MM.1S (cell line): ENCODE data around the gene CDH4.

Experiments used
- DNase-seq: peaks from one replicate; pipeline ENCODE4 v3.0.0-alpha.2; 2015
- H2AFZ ChIP-seq: fragments of 300-600 bp; sonication (generic); 2 replicates; pipeline ENCODE4 v1.6.0; 2016; ENCODE audit warnings: antibody characterized with exemption, low read length
- H3F3A ChIP-seq: fragments of 300-600 bp; sonication (generic); 2 replicates; pipeline ENCODE4 v1.6.1; 2016; ENCODE audit warnings: mild to moderate bottlenecking, antibody characterized with exemption, low read length, moderate library complexity, mixed read lengths; ENCODE audit not compliant: insufficient read depth
- H3K27ac ChIP-seq: fragments of 300-600 bp; sonication (generic); 2 replicates; pipeline ENCODE4 v1.5.1; 2016; ENCODE audit warnings: mild to moderate bottlenecking, low read length
- H3K27me3 ChIP-seq: fragments of 300-600 bp; sonication (generic); replicated peaks from 2 replicates; pipeline ENCODE4 v1.6.0; 2016; ENCODE audit warnings: low read length; ENCODE audit not compliant: insufficient read depth
- H3K36me3 ChIP-seq: fragments of 300-600 bp; sonication (generic); replicated peaks from 2 replicates; pipeline ENCODE4 v1.6.1; 2016; ENCODE audit warnings: mild to moderate bottlenecking, low read length, mixed read lengths; ENCODE audit not compliant: insufficient read depth
- H3K4me1 ChIP-seq: fragments of 300-600 bp; sonication (generic); 2 replicates; pipeline ENCODE4 v1.6.1; 2016; ENCODE audit warnings: low read length, mixed read lengths
- H3K4me2 ChIP-seq: fragments of 300-600 bp; sonication (generic); 2 replicates; pipeline ENCODE4 v1.6.0; 2016; ENCODE audit warnings: low read depth, low read length
- H3K4me3 ChIP-seq: fragments of 300-600 bp; sonication (generic); 2 replicates; pipeline ENCODE4 v1.5.1; 2016; ENCODE audit warnings: low read length, mixed read lengths
- H3K79me2 ChIP-seq: fragments of 300-600 bp; sonication (generic); 2 replicates; pipeline ENCODE4 v1.6.1; 2016; ENCODE audit warnings: mixed run types, low read length, mixed read lengths
- H3K9ac ChIP-seq: fragments of 300-600 bp; sonication (generic); 2 replicates; pipeline ENCODE4 v1.6.1; 2016; ENCODE audit warnings: low read length, mixed read lengths
- H3K9me2 ChIP-seq: fragments of 300-600 bp; sonication (generic); replicated peaks from 2 replicates; pipeline ENCODE4 v1.6.1; 2016; ENCODE audit warnings: mild to moderate bottlenecking, low read length, mixed read lengths; ENCODE audit not compliant: insufficient read depth
- H3K9me3 ChIP-seq: fragments of 300-600 bp; sonication (generic); replicated peaks from 2 replicates; pipeline ENCODE4 v1.6.1; 2016; ENCODE audit warnings: mild to moderate bottlenecking, low read length, mixed read lengths; ENCODE audit not compliant: insufficient read depth
- H4K20me1 ChIP-seq: fragments of 300-600 bp; sonication (generic); 2 replicates; pipeline ENCODE4 v1.6.1; 2016; ENCODE audit warnings: mild to moderate bottlenecking, low read length, moderate library complexity, mixed read lengths; ENCODE audit not compliant: insufficient read depth
- CTCF ChIP-seq: fragments of 300-600 bp; sonication (generic); IDR thresholded peaks from 2 replicates; pipeline ENCODE4 v1.5.1; 2016; ENCODE audit warnings: antibody characterized with exemption, low read length, mixed read lengths
- EZH2 ChIP-seq: fragments of 300-600 bp; sonication (generic); optimal IDR thresholded peaks from 2 replicates; pipeline ENCODE3; 2017; ENCODE audit warnings: low read depth, mild to moderate bottlenecking, antibody characterized with exemption, low read length, mixed read lengths
- EZH2phosphoT487 ChIP-seq: fragments of 300-600 bp; sonication (generic); IDR thresholded peaks from 2 replicates; pipeline ENCODE4 v1.6.1; 2018; ENCODE audit warnings: antibody characterized with exemption, low read length

The CDH4 gene

DNA sequence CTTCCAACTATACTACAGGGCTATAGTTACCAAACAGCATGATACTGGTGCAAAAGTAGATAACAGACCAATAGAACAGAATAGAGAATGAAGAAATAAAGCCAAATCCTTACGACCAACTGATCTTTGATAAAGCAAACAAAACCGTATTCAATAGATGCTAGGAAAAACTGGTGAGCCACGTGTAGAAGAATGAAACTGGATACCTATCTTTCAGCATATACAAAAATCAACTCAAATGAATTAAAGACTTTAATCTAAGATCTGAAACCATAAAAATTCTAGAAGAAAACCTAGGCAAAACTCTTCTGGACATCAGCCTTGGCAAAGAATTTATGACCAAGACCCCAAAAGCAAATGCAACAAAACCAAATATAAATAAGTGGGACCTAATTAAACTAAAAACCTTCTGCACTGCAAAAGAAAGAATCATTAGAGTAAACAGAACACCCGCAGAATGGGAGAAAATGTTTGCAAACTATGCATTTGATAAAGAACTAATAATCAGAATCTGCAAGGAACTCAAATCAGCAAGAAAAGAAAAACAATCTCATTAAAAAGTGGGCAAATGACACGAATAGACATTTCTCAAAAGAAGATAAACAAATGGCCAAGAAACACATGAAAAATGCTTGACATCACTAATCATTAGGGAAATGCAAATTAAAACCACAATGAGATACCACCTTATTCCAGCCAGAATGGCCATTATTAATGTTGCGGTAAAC lies 703.8 kb downstream of the CDH4 start:
- Histone ChIP-seq H3F3A (no peaks in the 10 kb centered on the region), H4K20me1 (no peaks in the 10 kb centered on the region), H3K27ac (no peak overlapping the region), H3K9ac (no peak overlapping the region), H3K36me3 (no peaks in the 10 kb centered on the region), H2AFZ (no peak overlapping the region), H3K9me3 (no peaks in the 10 kb centered on the region), H3K27me3 (peaks cover 84% of the 10 kb centered on the region), H3K4me3 (no peak overlapping the region), H3K4me1 (no peaks in the 10 kb centered on the region), H3K4me2 (no peak overlapping the region), H3K9me2 (no peaks in the 10 kb centered on the region), H3K79me2 (no peaks in the 10 kb centered on the region)
- TF ChIP-seq EZH2phosphoT487 = no peak
- TF ChIP-seq EZH2 = no peak
- TF ChIP-seq CTCF = no peak
- DNase-seq = no peak

- DNase-seq = no peak
- no peaks in the 10 kb centered on the region for H3K79me2 ChIP-seq
- H3K4me3 ChIP-seq = no peak overlapping the region
- H3K4me2 ChIP-seq = no peak overlapping the region
- no peaks in the 10 kb centered on the region for H3K4me1 ChIP-seq
- no peak for TF ChIP-seq CTCF
- peaks cover 93% of the 10 kb centered on the region for H3K27me3 ChIP-seq
- H2AFZ ChIP-seq = no peak overlapping the region
- H3K36me3 ChIP-seq = no peaks in the 10 kb centered on the region
- H3K9me3 ChIP-seq = no peaks in the 10 kb centered on the region
- H3K9ac ChIP-seq = no peak overlapping the region
- H4K20me1 ChIP-seq = no peaks in the 10 kb centered on the region
- no peaks in the 10 kb centered on the region for H3F3A ChIP-seq
- no peak overlapping the region for H3K27ac ChIP-seq
- no peaks in the 10 kb centered on the region for H3K9me2 ChIP-seq
These were observed 704.6 kb downstream of the CDH4 start for GRCh38 chr20:61956396-61957342.

DNA sequence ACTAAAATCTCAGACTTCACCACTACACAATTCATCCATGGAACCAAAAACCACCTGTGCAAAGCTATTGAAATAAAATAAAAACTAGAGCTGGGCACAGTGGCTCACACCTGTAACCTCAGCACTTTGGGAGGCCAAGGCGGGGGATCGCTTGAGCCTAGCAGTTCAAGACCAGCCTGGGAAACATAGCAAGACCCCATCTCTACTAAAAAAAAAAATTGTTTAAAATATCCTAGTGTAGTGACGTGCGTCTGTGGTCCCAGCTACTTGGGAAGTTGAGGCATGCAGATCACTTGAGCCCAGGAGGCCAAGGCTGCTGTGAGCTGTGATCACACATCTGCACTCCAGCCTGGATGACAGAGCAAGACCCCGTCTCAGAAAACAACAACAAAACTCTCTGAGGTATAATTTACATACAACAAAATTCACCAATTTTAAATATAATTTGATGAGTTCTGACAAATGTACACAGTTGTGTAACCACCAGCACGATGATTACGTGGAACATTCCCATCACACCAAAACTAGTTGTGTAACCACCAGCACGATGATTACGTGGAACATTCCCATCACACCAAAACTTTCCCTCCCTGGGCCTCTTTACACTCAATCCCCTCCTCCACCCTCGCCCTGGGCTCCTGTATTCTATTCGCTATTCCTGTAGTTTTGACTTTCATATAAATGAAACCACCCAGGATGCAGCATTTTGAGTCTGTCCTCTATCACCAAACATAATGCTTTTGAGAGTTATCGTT lies 706.1 kb downstream of the CDH4 start:
- no peak for DNase-seq
- Histone ChIP-seq H3K27ac (no peak overlapping the region), H3K9ac (no peak overlapping the region), H3K9me3 (no peaks in the 10 kb centered on the region), H3K9me2 (no peaks in the 10 kb centered on the region), H3K4me1 (no peaks in the 10 kb centered on the region), H3K36me3 (no peaks in the 10 kb centered on the region), H2AFZ (no peak overlapping the region), H3K4me3 (no peak overlapping the region), H3K4me2 (no peak overlapping the region), H3K27me3 (peaks cover 95% of the 10 kb centered on the region), H3F3A (no peaks in the 10 kb centered on the region), H4K20me1 (no peaks in the 10 kb centered on the region), H3K79me2 (no peaks in the 10 kb centered on the region)
- no peak for TF ChIP-seq CTCF
- no peak for TF ChIP-seq EZH2
- no peak for TF ChIP-seq EZH2phosphoT487
